ENCODE measurements around the gene PALB2.

The PALB2 gene

DNA sequence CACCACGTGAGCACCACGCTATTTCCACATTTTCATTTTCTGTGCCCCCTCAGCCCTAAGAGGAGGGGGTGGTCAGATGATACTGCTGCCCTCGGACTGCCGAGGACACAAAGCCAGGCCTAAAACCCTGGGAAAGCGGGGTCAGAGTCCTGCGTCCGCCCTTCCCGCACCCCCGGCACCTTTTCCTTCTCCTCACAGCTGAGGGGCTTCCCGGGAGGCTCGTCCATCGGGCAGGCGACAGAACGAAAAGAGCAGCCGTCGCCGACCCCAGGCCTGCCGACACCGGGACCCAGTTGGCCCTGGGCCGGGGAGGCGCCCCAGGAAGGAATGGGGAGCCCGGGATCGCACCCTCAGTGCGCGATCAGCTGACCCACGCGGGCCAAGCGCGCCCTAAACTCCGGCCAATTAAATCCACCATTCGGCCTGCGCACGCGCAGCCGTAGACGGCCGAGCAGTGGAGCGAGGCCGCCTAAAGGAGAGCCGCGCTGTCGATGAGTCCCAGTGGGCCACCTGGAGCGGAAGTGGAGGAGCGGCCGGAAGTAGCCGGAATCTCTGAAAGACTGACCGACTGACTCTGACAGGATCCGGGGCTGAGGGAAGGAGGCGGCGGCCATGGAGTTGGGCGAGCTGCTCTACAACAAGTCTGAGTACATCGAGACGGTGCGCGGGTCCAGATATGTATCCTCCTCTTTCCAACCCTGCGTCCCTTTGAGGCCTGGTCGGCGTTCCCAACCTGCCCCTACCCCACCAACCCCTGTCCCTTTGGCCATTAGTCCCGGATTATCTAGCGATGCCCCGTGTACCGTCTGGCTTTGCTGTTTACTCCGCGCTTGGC, at the start of gene PALB2, which contains the start of gene DCTN5:
Gene PALB2, minus strand, starts transcription at position 380 of the 835 bp plus-strand sequence. Its CDS starts 153 bp downstream, at position 227.
Gene DCTN5, plus strand, starts transcription at position 536 of the 835 bp plus-strand sequence. Its CDS starts 77 bp downstream, at position 613.
- peak; percentile 87 for DNase-seq (ENCODE audit: low spot score)

- DNase-seq (ENCODE audit: low spot score) = no peak
Observed at GRCh38 chr16:23689442-23690187, 48.5 kb upstream of the PALB2 start.

- DNase-seq (ENCODE audit: low spot score) = no peak
Observed at GRCh38 chr16:23687034-23687808, 46.1 kb upstream of the PALB2 start.

DNA sequence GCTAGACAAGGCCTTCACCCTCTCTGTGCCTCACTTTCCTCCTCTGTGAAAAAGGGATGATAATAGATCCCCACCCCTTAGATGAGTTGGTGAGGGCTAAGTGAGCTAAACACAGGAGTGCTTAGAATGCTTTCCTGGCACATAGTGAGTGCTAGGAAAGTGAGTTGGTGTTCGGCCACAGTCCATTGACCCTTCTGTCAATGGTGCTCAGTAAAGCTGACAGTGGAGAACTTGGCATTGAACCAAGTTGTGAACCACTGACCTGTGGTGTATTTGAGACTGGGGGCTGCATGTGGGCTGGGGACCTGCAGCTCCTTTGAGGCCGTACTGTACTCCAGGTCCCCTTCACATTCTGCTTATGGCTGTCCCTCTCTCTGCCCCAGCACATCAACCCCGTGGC, 42.4 kb upstream of the PALB2 start:
- DNase-seq (ENCODE audit: low spot score) = no peak

GRCh38 chr16:23682181-23682580, 41.1 kb upstream of the PALB2 start:
- DNase-seq (ENCODE audit: low spot score) = no peak

GRCh38 chr16:23679986-23680336, 38.9 kb upstream of the PALB2 start:
- no peak for DNase-seq (ENCODE audit: low spot score)

GRCh38 chr16:23679274-23679985, 38.3 kb upstream of the PALB2 start:
- DNase-seq (ENCODE audit: low spot score) = no peak

DNA sequence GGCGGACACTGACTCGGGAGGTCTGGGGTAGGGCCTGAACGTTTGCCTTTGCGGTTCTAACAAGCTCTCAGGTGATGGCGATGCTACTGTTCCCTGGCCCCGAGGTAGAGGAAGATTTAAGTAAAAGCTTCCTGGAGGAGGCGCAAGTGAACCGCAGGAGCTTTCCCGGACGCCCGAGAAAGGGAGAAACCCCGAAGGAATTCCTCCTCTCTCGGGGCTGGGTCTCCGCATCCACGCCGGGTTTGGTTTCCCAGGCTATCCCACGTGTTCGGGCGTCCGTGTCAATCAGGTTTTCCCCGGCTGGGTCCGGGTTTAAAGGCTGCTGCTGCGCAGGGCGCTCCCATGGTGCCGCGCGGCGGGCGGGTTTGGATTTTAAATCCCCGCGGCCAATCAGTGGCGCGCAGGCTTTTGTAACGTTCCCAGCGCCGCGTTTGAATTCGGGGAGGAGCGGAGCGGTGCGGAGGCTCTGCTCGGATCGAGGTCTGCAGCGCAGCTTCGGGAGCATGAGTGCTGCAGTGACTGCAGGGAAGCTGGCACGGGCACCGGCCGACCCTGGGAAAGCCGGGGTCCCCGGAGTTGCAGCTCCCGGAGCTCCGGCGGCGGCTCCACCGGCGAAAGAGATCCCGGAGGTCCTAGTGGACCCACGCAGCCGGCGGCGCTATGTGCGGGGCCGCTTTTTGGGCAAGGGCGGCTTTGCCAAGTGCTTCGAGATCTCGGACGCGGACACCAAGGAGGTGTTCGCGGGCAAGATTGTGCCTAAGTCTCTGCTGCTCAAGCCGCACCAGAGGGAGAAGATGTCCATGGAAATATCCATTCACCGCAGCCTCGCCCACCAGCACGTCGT, 37.5 kb upstream of the PALB2 start, which contains the start of gene PLK1:
Gene PLK1, plus strand, starts transcription at position 460 of the 844 bp plus-strand sequence. Its CDS starts 44 bp downstream, at position 504.
- DNase-seq (ENCODE audit: low spot score) = peak; percentile 73

GRCh38 chr16:23676924-23677480, 35.9 kb upstream of the PALB2 start:
- DNase-seq (ENCODE audit: low spot score) = no peak

- DNase-seq (ENCODE audit: low spot score) = no peak
Observed at GRCh38 chr16:23673971-23674614, 33.0 kb upstream of the PALB2 start.

- DNase-seq (ENCODE audit: low spot score) = no peak
Observed at GRCh38 chr16:23670137-23670776, 29.1 kb upstream of the PALB2 start.

GRCh38 chr16:23668873-23669272, 27.8 kb upstream of the PALB2 start:
- DNase-seq (ENCODE audit: low spot score) = no peak

DNA sequence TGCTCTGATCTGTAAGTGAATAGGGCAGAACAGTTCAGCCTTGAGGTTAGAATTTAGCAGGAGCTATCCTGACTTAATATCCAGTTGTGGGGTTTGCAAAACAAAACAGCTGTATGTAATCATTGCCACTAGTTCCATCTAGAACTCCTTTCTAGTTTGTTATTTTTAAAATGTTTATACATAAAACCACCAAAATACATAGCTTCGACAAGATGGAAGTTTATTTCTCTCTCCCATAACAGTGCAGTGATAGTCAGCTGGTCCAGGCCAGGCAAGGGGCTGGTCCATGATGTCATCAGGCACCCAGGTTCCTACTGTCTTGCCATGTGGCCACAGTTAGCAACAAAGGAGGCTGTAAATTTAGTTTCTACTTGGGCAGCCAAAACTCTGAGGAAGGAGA, 27.1 kb upstream of the PALB2 start:
- DNase-seq (ENCODE audit: low spot score) = no peak

DNA sequence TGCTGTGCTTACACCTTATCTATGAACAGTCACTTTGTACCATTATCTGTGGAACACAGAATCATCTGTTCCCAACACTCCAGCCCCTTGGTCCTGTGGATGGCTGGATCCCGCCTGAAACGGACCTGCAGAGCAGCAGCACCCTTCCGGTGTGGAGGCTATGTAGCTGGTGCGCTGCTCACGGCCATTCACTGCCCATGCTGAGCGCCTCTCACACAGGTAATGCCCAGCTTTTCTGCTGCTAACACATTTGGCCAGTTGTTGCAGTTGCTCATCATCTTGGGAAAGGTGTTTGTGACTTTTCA, 26.2 kb upstream of the PALB2 start:
- no peak for DNase-seq (ENCODE audit: low spot score)

DNA sequence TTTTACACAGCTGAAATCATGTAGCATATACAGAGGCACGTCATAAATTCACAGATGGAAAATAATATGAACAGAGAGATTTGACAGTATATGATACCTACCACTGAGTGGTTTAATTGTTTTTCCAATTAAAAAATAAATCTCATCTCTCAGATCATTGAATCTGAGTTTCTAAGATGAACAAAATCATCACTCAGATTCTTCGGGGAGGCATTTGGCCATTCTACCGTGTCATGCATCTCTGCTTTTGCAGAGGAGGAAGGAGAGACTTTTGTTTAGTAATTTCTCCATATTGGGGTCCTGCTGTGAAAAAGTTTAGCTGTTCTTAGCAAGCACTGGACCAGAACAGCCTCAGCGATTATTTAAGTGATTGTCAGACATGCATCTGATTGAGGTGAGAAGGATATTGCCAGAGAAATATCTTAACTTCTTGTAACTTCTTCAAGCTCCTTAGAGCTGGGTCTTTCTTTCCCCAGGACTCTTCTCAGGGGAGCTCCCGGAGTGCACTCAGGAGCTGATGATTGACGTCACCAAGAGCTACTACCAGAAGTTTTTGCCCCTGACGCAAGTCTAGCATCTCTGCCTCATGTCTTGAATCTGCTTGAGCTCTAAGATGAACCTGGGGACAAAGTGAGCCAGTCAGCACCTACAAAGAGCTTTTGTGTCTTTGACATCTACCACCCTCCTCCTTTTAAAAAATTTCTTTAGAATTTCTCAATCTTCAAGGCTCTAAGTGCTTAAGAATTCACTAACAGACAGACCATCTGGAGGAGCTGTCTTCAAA, 25.7 kb upstream of the PALB2 start:
- no peak for DNase-seq (ENCODE audit: low spot score)

DNA sequence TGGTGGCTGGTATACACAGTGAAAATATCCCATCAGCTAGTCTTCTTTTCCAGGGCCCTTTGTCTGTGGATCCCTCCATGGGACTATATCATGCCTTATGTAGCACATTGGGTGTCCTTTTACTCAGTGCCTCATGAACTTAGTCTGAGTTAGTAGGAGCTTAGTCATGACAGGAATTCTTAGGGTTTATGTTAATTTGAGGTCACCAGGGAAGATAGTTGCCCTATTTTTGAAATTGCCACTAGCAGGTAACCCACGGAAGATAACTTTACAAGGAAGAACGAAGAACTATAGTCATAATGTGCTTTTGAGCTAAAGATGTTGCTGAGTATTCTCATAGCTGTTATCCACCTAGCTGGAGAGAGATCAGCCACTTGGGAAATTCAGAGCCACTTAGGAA, 22.8 kb upstream of the PALB2 start:
- no peak for DNase-seq (ENCODE audit: low spot score)

DNA sequence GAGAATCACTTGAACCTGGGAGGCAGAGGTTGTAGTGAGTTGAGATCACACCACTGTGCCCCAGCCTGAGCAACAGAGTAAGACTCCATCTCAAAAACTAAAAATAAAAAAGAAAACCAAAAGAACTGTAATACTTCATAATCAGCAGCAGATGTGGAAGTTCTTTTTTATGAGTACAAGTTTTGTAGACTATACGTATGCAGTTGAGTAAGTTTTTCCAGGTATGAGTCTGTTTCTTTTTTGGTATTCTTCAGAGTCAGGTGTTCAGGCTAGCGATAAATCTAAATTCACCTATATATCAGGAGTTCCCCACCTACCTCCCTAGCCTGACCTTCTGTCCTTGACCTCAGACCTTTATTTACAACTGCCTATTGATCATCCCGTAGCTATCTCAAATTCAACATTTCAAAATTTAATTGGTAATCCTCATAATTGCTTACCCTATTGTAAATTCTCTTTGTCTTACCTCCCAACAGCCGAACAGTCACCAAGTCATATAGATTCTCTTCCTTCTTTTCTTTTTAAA, 10.9 kb upstream of the PALB2 start:
- no peak for DNase-seq (ENCODE audit: low spot score)

- DNase-seq (ENCODE audit: low spot score) = no peak
Observed at GRCh38 chr16:23650674-23651416, 9.7 kb upstream of the PALB2 start.

Data from CD4-positive, alpha-beta T cell treated with Interleukin-15 for 4 hours (primary cell).